Measurements from ENCODE around the gene STARD3NL. TPM values are rescaled to one million over a fixed set of nuclear protein-coding genes. Genes with fewer than 3 reads are reported as not detected.
"Not testable (repeated sequence)": the region's sequence is repeated elsewhere in the genome, so short reads cannot be mapped to it uniquely, and the experiment has no call there.

The STARD3NL gene
- total RNA-seq, 1 donor from 2014 or later = 26.4 TPM

DNA sequence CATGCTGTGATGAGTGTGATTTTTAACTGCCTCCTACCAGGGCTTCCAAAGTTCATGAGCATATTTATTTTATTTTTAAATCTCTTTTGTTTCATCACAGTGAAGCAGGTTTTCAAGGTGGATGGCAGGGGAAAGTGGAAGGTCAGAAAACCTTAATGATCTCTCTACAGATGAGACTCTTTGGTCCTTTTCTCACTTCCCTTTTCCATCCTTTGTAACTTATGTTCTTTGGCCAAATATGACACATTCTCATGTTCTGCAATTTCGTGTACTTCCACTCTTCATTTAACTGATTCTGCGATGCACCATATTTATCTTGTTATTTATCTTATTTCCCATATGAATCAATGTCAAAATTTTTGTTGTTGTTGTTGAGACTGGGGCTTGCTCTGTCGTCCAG is 71.8 kb downstream of the STARD3NL start:
- DNase-seq (ENCODE audit: low spot score); intact Hi-C loops (cut with DNase I): not testable (repeated sequence)

- DNase-seq (ENCODE audit: low spot score) = no peak
- intact Hi-C loops (cut with DNase I) = no loop called here
These were observed 79.3 kb downstream of the STARD3NL start for GRCh38 chr7:38257350-38257677.

GRCh38 chr7:38259157-38259556 is 81.1 kb downstream of the STARD3NL start:
- intact Hi-C loops (cut with DNase I); DNase-seq (ENCODE audit: low spot score): not testable (repeated sequence)

- DNase-seq (ENCODE audit: low spot score); intact Hi-C loops (cut with DNase I): not testable (repeated sequence)
These were observed 83.6 kb downstream of the STARD3NL start for GRCh38 chr7:38261601-38262000.

DNA sequence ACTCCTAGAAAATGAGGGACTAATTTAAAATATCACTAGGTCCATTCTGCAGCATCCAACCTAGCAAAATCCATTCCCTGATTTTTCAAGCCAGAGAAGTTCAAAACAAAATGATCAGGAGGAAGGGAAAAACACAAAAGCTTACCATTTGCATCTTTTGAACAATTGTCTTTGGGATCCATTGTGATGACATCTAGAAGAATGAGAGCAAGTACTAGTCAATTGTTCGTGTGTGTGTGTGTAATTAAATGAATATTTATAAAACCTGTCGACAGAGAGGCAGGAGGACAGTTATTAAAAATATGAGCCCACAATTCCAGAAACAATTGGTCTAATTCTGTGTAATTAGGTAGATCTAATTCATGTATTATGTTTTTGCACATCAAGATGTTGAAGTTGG is 84.0 kb downstream of the STARD3NL start:
- DNase-seq (ENCODE audit: low spot score); intact Hi-C loops (cut with DNase I): not testable (repeated sequence)

DNA sequence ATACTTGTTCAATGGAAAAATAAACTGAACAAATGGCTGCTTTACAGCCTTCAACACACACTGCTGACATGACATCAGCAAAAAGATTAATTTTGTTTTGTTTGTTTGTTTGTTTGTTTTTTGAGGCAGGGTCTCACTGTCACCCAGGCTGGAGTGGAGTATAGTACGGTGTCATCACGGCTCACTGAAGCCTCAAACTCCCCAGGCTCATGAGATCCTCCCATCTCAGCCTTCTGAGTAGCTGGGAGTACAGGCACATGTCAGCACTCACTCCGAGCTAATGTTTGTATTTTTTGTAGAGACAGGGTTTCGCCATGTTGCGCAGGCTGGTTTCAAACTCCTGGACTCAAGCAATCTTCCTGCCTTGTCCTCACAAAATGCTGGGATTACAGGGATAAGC is 84.5 kb downstream of the STARD3NL start:
- intact Hi-C loops (cut with DNase I) = no loop called here
- DNase-seq (ENCODE audit: low spot score) = no peak

- intact Hi-C loops (cut with DNase I); DNase-seq (ENCODE audit: low spot score): not testable (repeated sequence)
These were observed 85.2 kb downstream of the STARD3NL start for GRCh38 chr7:38263274-38263673.

DNA sequence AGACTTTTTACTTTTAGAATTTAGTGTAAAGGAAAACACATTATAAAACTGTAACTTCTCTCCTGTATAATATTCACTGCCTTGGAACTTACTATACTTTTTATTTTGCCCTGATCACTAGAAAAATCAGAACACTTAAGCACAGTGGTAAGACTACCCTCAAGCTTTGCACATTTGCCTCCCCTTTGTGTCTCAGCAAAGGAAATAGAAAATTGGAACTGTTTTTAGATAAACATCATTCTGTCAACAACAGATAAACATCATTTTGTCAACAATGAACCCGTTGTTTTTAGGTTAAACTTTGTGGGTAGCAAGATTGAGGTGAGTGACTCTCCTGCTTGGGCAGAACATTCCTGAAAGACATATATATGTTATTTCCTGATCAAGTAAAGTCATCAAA is 86.6 kb downstream of the STARD3NL start:
- intact Hi-C loops (cut with DNase I) = not testable (repeated sequence)

GRCh38 chr7:38265958-38266357 is 87.9 kb downstream of the STARD3NL start:
- DNase-seq (ENCODE audit: low spot score); intact Hi-C loops (cut with DNase I): not testable (repeated sequence)

More for the DNA sequence above, 86.6 kb downstream of the STARD3NL start:
- not testable (repeated sequence) for DNase-seq (ENCODE audit: low spot score)

- intact Hi-C loops (cut with DNase I); DNase-seq (ENCODE audit: low spot score): not testable (repeated sequence)
These were observed 91.8 kb downstream of the STARD3NL start for GRCh38 chr7:38269704-38270346.

DNA sequence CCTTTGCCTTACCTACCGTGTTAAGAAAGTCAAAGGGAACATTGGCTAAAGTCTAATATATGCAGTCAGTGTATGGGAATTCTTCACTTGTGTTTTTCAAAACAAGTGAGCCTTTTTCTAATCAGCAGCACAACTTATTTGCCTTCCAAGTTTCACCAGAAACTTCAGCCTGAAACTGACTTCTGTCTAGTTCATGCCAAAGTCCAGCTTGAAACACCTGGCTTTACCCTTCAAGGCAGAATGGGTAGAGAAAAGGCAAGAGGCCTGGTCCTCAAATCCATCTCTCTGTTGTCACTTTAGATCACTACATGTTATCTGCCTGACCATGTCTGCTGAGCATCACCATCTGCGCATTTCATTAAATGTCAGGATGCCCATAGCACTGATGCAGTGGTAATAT is 92.4 kb downstream of the STARD3NL start:
- intact Hi-C loops (cut with DNase I) = not testable (repeated sequence)

DNA sequence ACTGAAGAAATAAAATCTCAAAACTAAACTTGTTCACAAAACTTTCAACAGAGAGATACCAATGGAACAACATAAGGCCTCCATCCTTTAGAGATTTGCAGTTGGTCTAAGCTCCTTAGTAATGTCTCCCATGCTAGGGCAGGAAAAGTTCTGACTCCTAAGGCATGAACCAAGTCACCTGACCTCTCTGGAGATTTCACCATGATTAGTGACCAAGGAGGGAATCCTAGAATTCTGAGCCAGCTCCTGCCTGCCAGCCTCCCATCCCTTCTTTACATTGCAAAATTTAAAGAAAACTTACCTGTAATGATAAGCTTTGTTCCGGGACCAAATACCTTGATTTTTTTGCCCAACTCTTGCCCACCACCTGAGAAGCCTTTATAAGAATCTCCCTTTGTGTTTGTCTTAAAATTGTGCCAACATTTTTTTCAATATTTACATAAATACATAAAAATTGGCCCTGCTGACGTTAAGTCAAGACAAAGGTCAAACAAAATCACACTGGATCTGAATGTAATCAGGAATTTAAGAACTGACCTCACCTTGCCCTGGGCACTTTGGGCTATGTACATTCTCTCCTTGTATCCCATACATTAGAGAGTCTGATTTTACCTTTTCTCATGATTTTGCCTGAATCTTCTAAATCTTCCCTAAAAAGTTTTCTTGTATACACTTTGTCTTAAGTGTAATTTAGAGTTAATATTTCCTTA is 95.4 kb downstream of the STARD3NL start, which contains the start of gene TARP:
TSS of gene TARP (minus strand) at position 351 of the 710 bp plus-strand sequence.
- no peak for DNase-seq (ENCODE audit: low spot score)
- intact Hi-C loops (cut with DNase I) = no loop called here

More for the DNA sequence above, 92.4 kb downstream of the STARD3NL start:
- not testable (repeated sequence) for DNase-seq (ENCODE audit: low spot score)

DNA sequence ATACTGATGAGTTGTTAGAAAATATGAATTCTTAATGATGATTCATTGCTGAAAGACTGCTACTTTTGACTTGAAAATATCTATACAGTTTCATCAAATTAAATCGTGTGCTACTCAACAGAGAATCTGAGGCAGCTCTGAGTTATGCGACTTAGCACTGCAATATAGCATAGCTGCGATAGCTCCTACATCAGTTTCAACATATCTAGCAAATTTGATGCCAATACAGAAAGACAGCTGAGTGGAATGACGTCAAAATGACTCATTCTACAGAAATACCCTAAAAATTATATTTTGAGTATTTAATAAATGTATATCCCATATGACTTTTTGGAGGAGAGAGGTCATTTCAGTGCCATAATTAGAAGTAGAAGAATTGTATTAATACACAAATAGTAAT is 96.4 kb downstream of the STARD3NL start:
- intact Hi-C loops (cut with DNase I) = no loop called here
- DNase-seq (ENCODE audit: low spot score) = no peak

DNA sequence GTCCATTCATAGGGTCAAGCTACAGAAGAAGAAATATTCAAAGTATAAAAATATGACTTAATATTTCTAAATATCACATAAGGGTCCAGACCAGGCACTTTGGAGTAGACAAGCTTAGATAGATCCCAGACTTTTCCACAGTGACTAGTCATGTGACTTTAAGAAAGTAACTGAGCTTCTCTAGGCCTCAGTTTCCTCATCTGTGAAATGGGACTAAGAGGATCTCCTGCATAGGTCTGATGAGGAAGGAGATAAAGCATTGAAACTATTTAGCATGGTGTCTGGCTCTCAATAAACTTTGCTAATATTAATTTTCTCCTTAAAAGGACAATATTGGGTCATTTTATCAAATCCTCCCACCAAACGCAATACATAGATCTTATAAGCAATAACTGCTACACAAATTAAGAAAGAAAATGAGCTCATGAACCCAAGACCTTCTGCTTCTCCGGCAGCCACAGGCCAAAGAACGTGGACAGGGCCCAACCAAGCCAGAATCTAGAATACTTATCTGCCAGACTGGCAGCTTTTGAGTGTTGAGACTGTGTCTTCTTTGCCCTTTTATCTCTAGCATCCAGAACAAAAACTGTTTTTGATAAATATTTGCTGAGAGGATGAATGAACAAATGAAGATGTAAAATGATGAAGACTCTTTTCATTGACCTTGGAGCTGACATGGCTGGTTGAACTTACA is 97.0 kb downstream of the STARD3NL start:
- intact Hi-C loops (cut with DNase I) = no loop called here
- no peak for DNase-seq (ENCODE audit: low spot score)

DNA sequence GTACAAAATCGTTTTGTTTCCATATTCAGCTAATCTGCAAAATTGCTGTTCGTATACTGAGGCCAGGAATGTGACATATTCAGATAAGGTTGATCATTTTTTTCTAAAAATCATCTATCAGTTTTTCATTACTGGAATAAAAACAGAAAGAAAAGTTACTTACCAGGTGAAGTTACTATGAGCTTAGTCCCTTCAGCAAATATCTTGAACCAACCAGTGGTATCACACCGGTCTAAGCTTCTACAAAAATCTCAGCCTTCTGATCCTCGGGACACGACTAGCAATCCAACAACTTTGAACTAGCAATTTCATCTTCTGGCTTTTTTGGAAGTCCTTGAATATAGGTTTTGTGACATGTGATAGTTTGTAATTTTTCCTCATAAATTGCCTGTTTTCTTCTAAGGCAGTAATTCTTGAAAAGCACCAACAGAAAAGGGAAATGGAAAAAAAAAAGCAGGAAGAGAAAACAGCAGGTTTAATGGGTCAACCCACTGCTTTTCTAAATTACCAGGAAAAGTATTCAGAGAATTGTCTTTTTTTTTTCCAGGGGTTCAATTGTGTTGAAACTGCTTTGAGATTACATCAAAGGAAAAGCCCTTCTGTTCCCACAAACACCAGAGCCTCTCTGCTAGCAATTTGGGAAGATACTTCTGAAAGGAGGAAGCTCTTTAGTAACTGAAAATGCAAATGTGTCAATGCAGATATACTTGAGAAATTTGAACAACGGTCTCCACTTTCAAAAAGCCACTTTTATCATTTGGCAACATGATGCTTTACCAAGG is 98.2 kb downstream of the STARD3NL start:
- intact Hi-C loops (cut with DNase I) = no loop called here
- no peak for DNase-seq (ENCODE audit: low spot score)

DNA sequence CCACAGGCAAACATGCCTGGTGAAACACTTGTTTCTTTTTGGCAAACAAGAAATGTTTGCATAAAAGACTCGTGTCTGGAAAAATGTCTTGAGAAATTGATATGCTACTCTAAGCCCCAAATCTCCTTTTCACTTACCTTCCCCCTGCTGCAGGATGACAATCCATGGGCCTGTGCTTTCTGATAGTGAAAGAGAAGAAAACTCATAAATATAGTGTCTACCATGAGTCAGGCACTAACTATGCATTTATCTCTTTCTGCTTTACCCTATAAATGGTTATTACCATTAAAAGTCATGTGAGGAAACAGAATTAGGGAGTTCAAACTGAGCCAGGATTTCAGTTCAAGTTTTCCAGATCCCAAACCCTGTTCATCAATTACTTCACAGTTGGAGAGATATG is 102.0 kb downstream of the STARD3NL start:
- intact Hi-C loops (cut with DNase I) = no loop called here
- DNase-seq (ENCODE audit: low spot score) = no peak
